Stimulated activated CD8-positive, alpha-beta memory T cell treated with anti-CD3 and anti-CD28 coated beads, Interleukin-15, amount 100 ng/mL, for 48 hours (primary cell): ENCODE measurements around the gene SLCO3A1.
"Not testable (repeated sequence)": the region's sequence is repeated elsewhere in the genome, so short reads cannot be mapped to it uniquely, and the experiment has no call there.

Source experiments
- DNase-seq, 2 donors: peaks; one replicate each; pipeline ENCODE4 v3.0.0-alpha.2; 2020; ENCODE audit warnings: low read depth in 2 of 2

The SLCO3A1 gene

GRCh38 chr15:91939403-91939831, 85.9 kb downstream of the SLCO3A1 start:
- no peak for DNase-seq

- peak in 1 of 2 donors; percentile 8 for DNase-seq
Measured at GRCh38 chr15:91940496-91941381, 87.2 kb downstream of the SLCO3A1 start.

GRCh38 chr15:91941871-91942658, 88.6 kb downstream of the SLCO3A1 start:
- no peak for DNase-seq

GRCh38 chr15:91942720-91943394, 89.3 kb downstream of the SLCO3A1 start:
- DNase-seq, result peak in 1 of 2 donors; percentile 13

- no peak for DNase-seq
Measured at GRCh38 chr15:91944331-91944730, 90.8 kb downstream of the SLCO3A1 start.

- no peak for DNase-seq
Measured at GRCh38 chr15:91945385-91945784, 91.9 kb downstream of the SLCO3A1 start.

GRCh38 chr15:91946075-91946474, 92.6 kb downstream of the SLCO3A1 start:
- no peak for DNase-seq

- no peak for DNase-seq
Measured at GRCh38 chr15:91946581-91947292, 93.2 kb downstream of the SLCO3A1 start.

GRCh38 chr15:91947293-91947679, 93.8 kb downstream of the SLCO3A1 start:
- DNase-seq, result no peak

GRCh38 chr15:91947683-91948608, 94.4 kb downstream of the SLCO3A1 start:
- DNase-seq, result no peak

GRCh38 chr15:91949361-91949760, 95.9 kb downstream of the SLCO3A1 start:
- DNase-seq, result no peak

GRCh38 chr15:91950054-91950453, 96.5 kb downstream of the SLCO3A1 start:
- no peak for DNase-seq

- DNase-seq, result no peak
Measured at GRCh38 chr15:91950631-91951329, 97.3 kb downstream of the SLCO3A1 start.

- no peak for DNase-seq
Measured at GRCh38 chr15:91952216-91952615, 98.7 kb downstream of the SLCO3A1 start.

- DNase-seq, result no peak
Measured at GRCh38 chr15:91953432-91953831, 99.9 kb downstream of the SLCO3A1 start.

GRCh38 chr15:91954292-91954691, 100.8 kb downstream of the SLCO3A1 start:
- DNase-seq, result no peak

GRCh38 chr15:91956026-91956723, 102.7 kb downstream of the SLCO3A1 start:
- no peak for DNase-seq

- no peak for DNase-seq
Measured at GRCh38 chr15:91961357-91961756, 107.8 kb downstream of the SLCO3A1 start.

GRCh38 chr15:91963747-91964146, 110.2 kb downstream of the SLCO3A1 start:
- DNase-seq, result not testable (repeated sequence)
